NOMO-1 treated with dmso at 0.1 percent for 144 hours (cell line): ENCODE measurements around the gene NIPSNAP2.
"Not testable (repeated sequence)": the region's sequence is repeated elsewhere in the genome, so short reads cannot be mapped to it uniquely, and the experiment has no call there.

Source experiments
- DNase-seq: peaks from one replicate; lab custom pipeline; 2025; ENCODE audit not compliant: unreplicated experiment; lab: John Stamatoyannopoulos, UW

The NIPSNAP2 gene

GRCh38 chr7:55964261-55965099 lies at the start of gene NIPSNAP2:
NIPSNAP2 (plus strand) TSS chr7:55964585; CDS start chr7:55964610, 25 bp downstream.
- peak; percentile 67 for DNase-seq

GRCh38 chr7:55917771-55918170 lies 46.6 kb upstream of the NIPSNAP2 start:
- no peak for DNase-seq

- DNase-seq = no peak
These were observed 36.2 kb upstream of the NIPSNAP2 start for GRCh38 chr7:55928006-55928767.

- no peak for DNase-seq
These were observed 32.8 kb upstream of the NIPSNAP2 start for GRCh38 chr7:55931421-55932151.

GRCh38 chr7:55939514-55940123 lies 24.8 kb upstream of the NIPSNAP2 start:
- DNase-seq = no peak

- no peak for DNase-seq
These were observed 17.8 kb upstream of the NIPSNAP2 start for GRCh38 chr7:55946545-55946944.

- DNase-seq = peak; percentile 75
These were observed 12.6 kb upstream of the NIPSNAP2 start, which contains the start of gene MRPS17 for GRCh38 chr7:55951637-55952351. MRPS17 (plus strand) TSS chr7:55951877; CDS start chr7:55953196, 1,319 bp downstream.

- DNase-seq = not testable (repeated sequence)
These were observed 12.1 kb upstream of the NIPSNAP2 start for GRCh38 chr7:55952352-55952671.

GRCh38 chr7:55953707-55954475 lies 10.5 kb upstream of the NIPSNAP2 start:
- no peak for DNase-seq

- no peak for DNase-seq
These were observed 7.2 kb upstream of the NIPSNAP2 start for GRCh38 chr7:55957190-55957589.

- DNase-seq = no peak
These were observed 2.4 kb upstream of the NIPSNAP2 start for GRCh38 chr7:55962014-55962413.

- no peak for DNase-seq
These were observed 709 bp upstream of the NIPSNAP2 start for GRCh38 chr7:55963584-55964168.

GRCh38 chr7:55965100-55965470 lies 700 bp downstream of the NIPSNAP2 start:
- DNase-seq = peak; percentile 37

- DNase-seq = no peak
These were observed 1.5 kb downstream of the NIPSNAP2 start for GRCh38 chr7:55965805-55966421.

- no peak for DNase-seq
These were observed 2.5 kb downstream of the NIPSNAP2 start for GRCh38 chr7:55966851-55967250.

GRCh38 chr7:55969391-55969790 lies 5.0 kb downstream of the NIPSNAP2 start:
- no peak for DNase-seq

- DNase-seq = no peak
These were observed 6.2 kb downstream of the NIPSNAP2 start for GRCh38 chr7:55970561-55970960.

GRCh38 chr7:55970978-55971377 lies 6.6 kb downstream of the NIPSNAP2 start:
- DNase-seq = no peak

GRCh38 chr7:55973747-55974250 lies 9.4 kb downstream of the NIPSNAP2 start:
- DNase-seq = no peak
